Right lobe of liver (tissue), 6 donors: ENCODE measurements around the gene HSPG2. TPM values are rescaled to one million over a fixed set of nuclear protein-coding genes. Genes with fewer than 3 reads are reported as not detected.
"Not testable (repeated sequence)": the region's sequence is repeated elsewhere in the genome, so short reads cannot be mapped to it uniquely, and the experiment has no call there.

Experiments
- ATAC-seq, 4 donors: fragments of 200-7000 bp; cut with Tn5 transposase; one replicate each; pipeline ENCODE4 v1.9.1; 2020; ENCODE audit warnings: mild to moderate bottlenecking in 4 of 4, moderate library complexity in 4 of 4
- DNase-seq, 3 donors: peaks; one replicate each; pipeline ENCODE4 v3.0.0-alpha.2; 2020
- H3K27ac ChIP-seq, 3 donors: fragments of 200-600 bp; one replicate each; pipeline ENCODE4 v1.8.0; 2022
- H3K27me3 ChIP-seq, 2 donors: fragments of 200-600 bp; one replicate each; pipeline ENCODE4 v1.8.0; 2022
- H3K36me3 ChIP-seq, 4 donors: fragments of 200-600 bp; sonication (generic) in 1 of 4; one replicate each; pipeline versions ENCODE4 v1.5.1 to v1.8.0; 2017 to 2022; ENCODE audit warnings: control low read depth in 1 of 4
- H3K4me1 ChIP-seq, 4 donors: fragments of 200-600 bp; sonication (generic) in 1 of 4; one replicate each; pipeline versions ENCODE4 v1.5.1 to v1.8.0; 2017 to 2022; ENCODE audit warnings: control low read depth in 1 of 4
- H3K4me3 ChIP-seq, 3 donors: fragments of 200-600 bp; one replicate each; pipeline ENCODE4 v1.8.0; 2022
- H3K9me3 ChIP-seq, 4 donors: fragments of 200-600 bp; sonication (generic) in 1 of 4; one replicate each; pipeline versions ENCODE4 v1.5.1 to v1.8.0; 2017 to 2022; ENCODE audit warnings: control low read depth in 1 of 4
- CTCF ChIP-seq, 4 donors: fragments of 200-600 bp in 3 of 4; fragments of 450-650 bp in 1 of 4; IDR thresholded peaks; one replicate each; pipeline versions ENCODE4 v1.5.1 to v1.8.0; 2016 to 2022; ENCODE audit warnings: antibody characterized with exemption in 4 of 4, mild to moderate bottlenecking in 2 of 4
- POLR2A ChIP-seq: fragments of 450-650 bp; IDR thresholded peaks from one replicate; pipeline ENCODE4 v1.6.1; 2017; ENCODE audit warnings: antibody characterized with exemption, mild to moderate bottlenecking
- WGBS: methylation state at CpG from one replicate; pipeline ENCODE4 v1.1.6; 2018; ENCODE audit warnings: low coverage, low lambda C conversion rate; ENCODE audit not compliant: insufficient coverage; ENCODE audit errors: missing lambda C conversion rate; 5-methylcytosine and 5-hydroxymethylcytosine counted together
- intact Hi-C, 2 donors: fragments of 100-400 bp; cut with DNase I; formaldehyde crosslinking; loops; one replicate each; pipeline versions ENCODE4 v1.11.2 to v1.14.1; 2022
- long read RNA-seq: library from polyadenylated mRNA; unstranded; transcript quantifications from one replicate; pipeline ENCODE4 v2.0.0, GENCODE V29; 2019
- total RNA-seq, 6 experiments: library from RNA; depleted of rRNA in 2 of 6; stranded (reverse); fragments of >200 nt in 2 of 6; fragmentation: NEBNext Ultra II Directional in 3 of 6; extraction: Animal tissue kit (Norgen Biotek cat#: 25700) in 3 of 6; gene quantifications; one replicate each; pipeline versions ENCODE4 v1.1.0 to v1.2.4, GENCODE V29; 2016 to 2023
- donor health status: DM: no; HTN: yes; CAD: no.
- donor health status: DM: no; HTN: no; CAD: no.
- donor health status: DM: no; HTN: no; CAD: no.
- donor health status: DM: no; HTN: yes; CAD: no.
- donor health status: DM: no; HTN: yes; CAD: no.

Gene HSPG2
- total RNA-seq: 10 to 100 TPM; 31.3 to 90.9 (median 43.7) TPM
- long read RNA-seq, partial matches to known transcripts: 0 of 1 reads
- long read RNA-seq, other reads (novel, unspliced or antisense): 1 of 1 reads

- DNase-seq (no peak), ATAC-seq (no peak)
- no peaks in the 10 kb centered on the region for H3K27me3 ChIP-seq
- 0% methylated on average over 4 of the region's 52 CpGs for WGBS
- intact Hi-C loops: no loop called here
- H3K4me1 ChIP-seq: peaks cover 0 to 4% (median 0%) of the 10 kb centered on the region in 4 donors
- peak within 1 kb of the TSS; percentile 50 to 58 (median 57) for H3K4me3 ChIP-seq
- H3K9me3 ChIP-seq: no peaks in the 10 kb centered on the region
- TF ChIP-seq CTCF (IDR thresholded peaks at IDR 0.05): no peak
- TF ChIP-seq POLR2A: no peak
- peak within 1 kb of the TSS in 1 of 3 donors; percentile 40 for H3K27ac ChIP-seq
- H3K36me3 ChIP-seq: no peaks in the 10 kb centered on the region
Observed at GRCh38 chr1:21937034-21937371, at the start of gene HSPG2. HSPG2 (minus strand) TSS chr1:21937310; CDS start chr1:21937217, 93 bp downstream.

- H3K4me1 ChIP-seq, H3K36me3 ChIP-seq, H3K4me3 ChIP-seq, H3K27me3 ChIP-seq, ATAC-seq, intact Hi-C loops, H3K9me3 ChIP-seq, H3K27ac ChIP-seq, DNase-seq: not testable (repeated sequence)
- 78% methylated on average over 4 of the region's 12 CpGs for WGBS
Observed at GRCh38 chr1:21986386-21986785, 49.3 kb upstream of the HSPG2 start.

- DNase-seq, H3K9me3 ChIP-seq, H3K27me3 ChIP-seq, H3K4me1 ChIP-seq, H3K36me3 ChIP-seq, intact Hi-C loops, ATAC-seq, H3K4me3 ChIP-seq, H3K27ac ChIP-seq: not testable (repeated sequence)
- no CpG with 5 or more reads among the region's 5 CpGs for WGBS
Observed at GRCh38 chr1:21985893-21986292, 48.8 kb upstream of the HSPG2 start.

GRCh38 chr1:21983539-21983938 is 46.4 kb upstream of the HSPG2 start:
- intact Hi-C loops, DNase-seq, H3K4me1 ChIP-seq, ATAC-seq, H3K27ac ChIP-seq, H3K4me3 ChIP-seq, H3K36me3 ChIP-seq, H3K9me3 ChIP-seq, H3K27me3 ChIP-seq: not testable (repeated sequence)
- 60% methylated on average over 1 of the region's 15 CpGs for WGBS

- ATAC-seq, H3K4me1 ChIP-seq, H3K27ac ChIP-seq, intact Hi-C loops, H3K36me3 ChIP-seq, H3K4me3 ChIP-seq, H3K9me3 ChIP-seq, DNase-seq, H3K27me3 ChIP-seq: not testable (repeated sequence)
- 83% methylated on average over 6 of the region's 6 CpGs for WGBS
Observed at GRCh38 chr1:21982122-21982521, 45.0 kb upstream of the HSPG2 start.

- WGBS: no CpG with 5 or more reads among the region's 4 CpGs
- H3K27ac ChIP-seq, H3K9me3 ChIP-seq, H3K4me3 ChIP-seq, intact Hi-C loops, H3K4me1 ChIP-seq, DNase-seq, H3K36me3 ChIP-seq, H3K27me3 ChIP-seq: not testable (repeated sequence)
- peak in 1 of 4 donors; percentile 25 for ATAC-seq
Observed at GRCh38 chr1:21981253-21981652, 44.1 kb upstream of the HSPG2 start.

- ATAC-seq: peak; percentile 61 to 82 (median 62)
- H3K9me3 ChIP-seq, H3K4me1 ChIP-seq, intact Hi-C loops, H3K4me3 ChIP-seq, H3K27me3 ChIP-seq, DNase-seq, H3K27ac ChIP-seq, H3K36me3 ChIP-seq: not testable (repeated sequence)
- no CpG with 5 or more reads among the region's 21 CpGs for WGBS
Observed at GRCh38 chr1:21980515-21981220, 43.6 kb upstream of the HSPG2 start.

- H3K4me3 ChIP-seq, H3K4me1 ChIP-seq, H3K36me3 ChIP-seq, ATAC-seq, H3K9me3 ChIP-seq, H3K27ac ChIP-seq, H3K27me3 ChIP-seq, intact Hi-C loops: not testable (repeated sequence)
- 100% methylated on average over 1 of the region's 11 CpGs for WGBS
- DNase-seq: peak in 1 of 3 donors; percentile 5
Observed at GRCh38 chr1:21978209-21978608, 41.1 kb upstream of the HSPG2 start.

- intact Hi-C loops, H3K27ac ChIP-seq, H3K9me3 ChIP-seq, H3K4me3 ChIP-seq, H3K36me3 ChIP-seq, ATAC-seq, H3K27me3 ChIP-seq: not testable (repeated sequence)
- DNase-seq: peak in 1 of 3 donors; percentile 0
- H3K4me1 ChIP-seq: peaks cover 0 to 14% (median 0%) of the 10 kb centered on the region in 4 donors
- WGBS: 93% methylated on average over 5 of the region's 9 CpGs
Observed at GRCh38 chr1:21976703-21977239, 39.7 kb upstream of the HSPG2 start, which contains the start of gene CELA3B. CELA3B (plus strand) TSS chr1:21977022; CDS start chr1:21977040, 18 bp downstream.

- WGBS: 75% methylated on average over 7 of the region's 9 CpGs
- H3K27ac ChIP-seq, intact Hi-C loops, H3K36me3 ChIP-seq, H3K9me3 ChIP-seq, ATAC-seq, H3K4me3 ChIP-seq, DNase-seq, H3K27me3 ChIP-seq: not testable (repeated sequence)
- H3K4me1 ChIP-seq: peaks cover 0 to 14% (median 0%) of the 10 kb centered on the region in 4 donors
Observed at GRCh38 chr1:21975296-21975695, 38.2 kb upstream of the HSPG2 start.
